Measurements from ENCODE around the gene MAML2. TPM values are rescaled to one million over a fixed set of nuclear protein-coding genes. Genes with fewer than 3 reads are reported as not detected.

Gene MAML2
- total and polyA plus RNA-seq, 9 of the 15 experiments (the other 6 are each of a cell fraction or from before 2014, with no cell fraction given) = 0.79 to 6.8 (median 4.8) TPM

GRCh38 chr11:96082002-96082899 is 260.7 kb downstream of the MAML2 start (continued):
- no peak for TF ChIP-seq E2F4 (CRISPR knock-in tag; IDR thresholded peaks at IDR 0.05; ENCODE audit: low read depth)
- peak; percentile 99 for TF ChIP-seq ZNF12 (CRISPR knock-in tag; IDR thresholded peaks at IDR 0.05)
- TF ChIP-seq SUPT5H (IDR thresholded peaks at IDR 0.05) = no peak
- no peak for TF ChIP-seq SMARCB1 (IDR thresholded peaks at IDR 0.05; ENCODE audit: insufficient read length, low read depth)
- peak; percentile 67; the same call in 1 of the 2 replicates for TF ChIP-seq ZNF175 (CRISPR knock-in tag; IDR thresholded peaks at IDR 0.05; ENCODE audit: low read depth)
- TF ChIP-seq ZBTB5 (IDR thresholded peaks at IDR 0.05) = 0 out of 2 replicates have a peak, but pooled peaks have one; percentile 10
- TF ChIP-seq HSF4 (CRISPR knock-in tag; IDR thresholded peaks at IDR 0.05; ENCODE audit: borderline replicate concordance) = no peak
- 0 out of 2 replicates have a peak, but pooled peaks have one; percentile 60 for TF ChIP-seq ZNF766 (CRISPR knock-in tag; conservative IDR thresholded peaks at IDR 0.05)
- TF ChIP-seq DACH1 (IDR thresholded peaks at IDR 0.05; ENCODE audit: partially characterized antibody) = no peak
- no peak for TF ChIP-seq BACH1 (tag; IDR thresholded peaks at IDR 0.05)
- TF ChIP-seq BCOR (IDR thresholded peaks at IDR 0.05) = peak; percentile 39; the same call in 1 of the 2 replicates
- TF ChIP-seq ATF3 (IDR thresholded peaks at IDR 0.05) = peak; percentile 35; the same call in 1 of the 2 replicates
- TF ChIP-seq ATF3 (CRISPR knock-in tag; conservative IDR thresholded peaks at IDR 0.05) = no peak
- TF ChIP-seq ZNF311 (CRISPR knock-in tag; IDR thresholded peaks at IDR 0.05) = 0 out of 2 replicates have a peak, but pooled peaks have one; percentile 38
- TF ChIP-seq BDP1 (IDR thresholded peaks at IDR 0.05; ENCODE audit: insufficient read depth, insufficient read length) = no peak
- TF ChIP-seq NFRKB (IDR thresholded peaks at IDR 0.05; ENCODE audit: low read depth) = 0 out of 2 replicates have a peak, but pooled peaks have one; percentile 58
- TF ChIP-seq POLR2AphosphoS5 (IDR thresholded peaks at IDR 0.05; ENCODE audit: control insufficient read depth, insufficient read depth, low read depth, low read length) = 0 out of 2 replicates have a peak, but pooled peaks have one; percentile 25
- TF ChIP-seq CREB3L1 (IDR thresholded peaks at IDR 0.05; ENCODE audit: borderline replicate concordance, low read depth) = peak; percentile 44; the same call in 1 of the 2 replicates
- peak; percentile 53; the same call in 1 of the 2 replicates for TF ChIP-seq FOXM1 (IDR thresholded peaks at IDR 0.05; ENCODE audit: low read depth)
- TF ChIP-seq FOXM1 (CRISPR knock-in tag; IDR thresholded peaks at IDR 0.05; ENCODE audit: low read depth) = no peak
- peak; percentile 75; the same call in 1 of the 2 replicates for TF ChIP-seq L3MBTL2 (IDR thresholded peaks at IDR 0.05)
- TF ChIP-seq PHB (CRISPR knock-in tag; IDR thresholded peaks at IDR 0.05) = no peak
- TF ChIP-seq ZNF316 (IDR thresholded peaks at IDR 0.05) = peak; percentile 84
- TF ChIP-seq BHLHE40 (IDR thresholded peaks at IDR 0.05; ENCODE audit: low read length) = no peak; the same call in 1 of the 2 replicates

Data from K562 (cell line).